HepG2 (cell line): ENCODE measurements around the gene LEMD2. TPM values are rescaled to one million over a fixed set of nuclear protein-coding genes. Genes with fewer than 3 reads are reported as not detected.
A peak's percentile ranks its signal among the peaks of the same experiment; 100 is the strongest.

ENCODE experiments used
- ATAC-seq: fragments of 200-7000 bp; cut with Tn5 transposase; 3 replicates; pipeline ENCODE4 v1.9.1; 2020; ENCODE audit warnings: mild to moderate bottlenecking, moderate library complexity
- BruUV-seq: library from RNA; stranded (reverse); fragments of 400-500 nt; replicated peaks from 2 replicates; lab custom pipeline; 2021; lab: Mats Ljungman, UMichigan
- CTCF ChIA-PET: fragments of 300-600 bp; formaldehyde crosslinking; extraction: SDS; loops from one replicate; lab custom pipeline; 2021; ENCODE audit warnings: low total read pairs, inconsistent platforms, low intra/inter-chr PET ratio; lab: Yijun Ruan, JAX
- POLR2A ChIA-PET: fragments of 350-600 bp; sonication (Branson Sonifier 250); formaldehyde crosslinking; loops from one replicate; lab custom pipeline; 2020; ENCODE audit warnings: antibody characterized with exemption, inconsistent platforms; lab: Yijun Ruan, JAX
- DNase-seq: peaks from one replicate; pipeline ENCODE4 v3.0.0-alpha.2; 2015; ENCODE audit warnings: low spot score
- FAIRE-seq: peaks from 3 replicates; lab custom pipeline; 2011; peaks lifted over from hg19 to GRCh38; lab: Jason Lieb, UNC
- H2AFZ ChIP-seq: one replicate; pipeline ENCODE4 v1.6.1; 2011; ENCODE audit warnings: low read length, inconsistent platforms
- H3K27ac ChIP-seq: fragments of 300-600 bp; 3 replicates; pipeline ENCODE4 v1.8.0; 2011; ENCODE audit warnings: mixed run types, mild to moderate bottlenecking, mixed read lengths, low read length, inconsistent platforms; ENCODE audit not compliant: insufficient read depth; ENCODE audit errors: extremely low read length
- H3K27me3 ChIP-seq, 2 experiments: fragments of 200-600 bp in 1 of 2; 2 replicates in 1 of 2; 3 replicates in 1 of 2; pipeline versions ENCODE4 v1.6.0 to v1.8.0; 2011; ENCODE audit warnings: low read length in 2 of 2, mild to moderate bottlenecking in 2 of 2, moderate library complexity in 2 of 2, inconsistent platforms in 1 of 2; ENCODE audit not compliant: insufficient read depth in 2 of 2, control insufficient read depth in 1 of 2
- H3K36me3 ChIP-seq, 2 experiments: fragments of 200-600 bp in 1 of 2; replicated peaks in 1 of 2; 2 replicates in 1 of 2; 3 replicates in 1 of 2; pipeline versions ENCODE4 v1.5.1 to v1.8.0; 2011; ENCODE audit warnings: low read length in 2 of 2, inconsistent platforms in 1 of 2; ENCODE audit not compliant: insufficient read depth in 2 of 2, control insufficient read depth in 1 of 2
- H3K4me1 ChIP-seq: 2 replicates; pipeline ENCODE4 v1.5.1; 2012; ENCODE audit warnings: low read length, inconsistent platforms; ENCODE audit not compliant: insufficient read depth
- H3K4me2 ChIP-seq: 2 replicates; pipeline ENCODE4 v1.6.0; 2011; ENCODE audit warnings: low read depth, low read length, inconsistent platforms
- H3K4me3 ChIP-seq, 3 experiments: fragments of 200-600 bp in 1 of 3; sonication (generic), shearing (Covaris generic) in 1 of 3; replicated peaks in 1 of 3; 2 replicates each; pipeline ENCODE4 v1.5.1; 2011 to 2016; ENCODE audit warnings: low read length in 3 of 3, inconsistent platforms in 2 of 3, low read depth in 2 of 3, mild to moderate bottlenecking in 2 of 3, control low read depth in 1 of 3, mixed read lengths in 1 of 3; ENCODE audit not compliant: insufficient read depth in 1 of 3
- H3K79me2 ChIP-seq: one replicate; pipeline ENCODE4 v1.6.1; 2011; ENCODE audit warnings: low read length, inconsistent platforms; ENCODE audit not compliant: insufficient read depth
- H3K9ac ChIP-seq: 2 replicates; pipeline ENCODE4 v1.6.0; 2011; ENCODE audit warnings: mild to moderate bottlenecking, low read depth, low read length, inconsistent platforms; ENCODE audit not compliant: insufficient read depth
- H3K9me3 ChIP-seq: 2 replicates; pipeline ENCODE4 v1.5.1; 2012; ENCODE audit warnings: mild to moderate bottlenecking, low read length
- H4K20me1 ChIP-seq: 2 replicates; pipeline ENCODE4 v1.6.0; 2011; ENCODE audit warnings: inconsistent platforms, mild to moderate bottlenecking, low read length, moderate library complexity; ENCODE audit not compliant: insufficient read depth
- HNF4A ChIP-seq: sonication (generic); formaldehyde crosslinking; IDR thresholded peaks from 2 replicates; pipeline ENCODE4 v1.4.0; 2020; ENCODE audit warnings: missing genetic modification reagents
- TFAP4 ChIP-seq: sonication (generic); IDR thresholded peaks from 2 replicates; pipeline ENCODE4 v1.6.1; 2016; ENCODE audit warnings: low read depth, borderline replicate concordance
- ZBTB33 ChIP-seq: sonication (generic); formaldehyde crosslinking; IDR thresholded peaks from 2 replicates; pipeline ENCODE4 v1.4.0; 2020; ENCODE audit warnings: missing genetic modification reagents
- ZIK1 ChIP-seq: sonication (generic); formaldehyde crosslinking; IDR thresholded peaks from 2 replicates; pipeline ENCODE4 v1.5.0; 2020; ENCODE audit warnings: mild to moderate bottlenecking, low read depth, missing genetic modification reagents, borderline replicate concordance
- WGBS: methylation state at CpG from one replicate; pipeline ENCODE4 v1.1.6; 2017; ENCODE audit warnings: low lambda C conversion rate; 5-methylcytosine and 5-hydroxymethylcytosine counted together
- in situ Hi-C: cut with HindIII; loops from 2 replicates; pipeline ENCODE4 v1.10.0; 2017; ENCODE audit warnings: low pct_unique_long_range_greater_than_20kb; ENCODE audit not compliant: extremely low pct_ligation_motif_present
- intact Hi-C: fragments of 100-400 bp; cut with micrococcal nuclease; formaldehyde crosslinking; loops from one replicate; pipeline ENCODE4 v1.10.0; 2022; ENCODE audit not compliant: unreplicated experiment
- polyA plus RNA-seq, 8 experiments: library from polyadenylated mRNA; depleted of rRNA in 3 of 8; stranded (reverse) in 7 of 8; unstranded in 1 of 8; fragments of >200 nt; fragmentation: Illumina TruSeq in 4 of 8; extraction: Trizol in 4 of 8; gene quantifications; 2 replicates each; pipeline versions ENCODE4 v1.2.1 to v1.2.3, GENCODE V29; 2011 to 2016; ENCODE audit warnings: low read depth in 4 of 8, missing spikeins in 1 of 8, mixed read lengths in 1 of 8; ENCODE audit not compliant: insufficient read depth in 1 of 8
- total RNA-seq, 5 experiments: library from RNA; depleted of rRNA; stranded (reverse); fragments of >200 nt; fragmentation: Illumina TruSeq; extraction: Trizol; gene quantifications; 2 replicates each; pipeline ENCODE4 v1.2.3, GENCODE V29; 2016; ENCODE audit warnings: low read depth in 1 of 5
- TF ChIP-seq, protein P1 (sequence below): sonication (generic); formaldehyde crosslinking; IDR thresholded peaks from 2 replicates; pipeline ENCODE4 v1.5.0; 2020; ENCODE audit warnings: mild to moderate bottlenecking, missing genetic modification reagents, borderline replicate concordance
- TF ChIP-seq, protein P2 (sequence below): sonication (generic); formaldehyde crosslinking; IDR thresholded peaks from 2 replicates; pipeline ENCODE4 v1.5.0; 2020; ENCODE audit warnings: mild to moderate bottlenecking, missing genetic modification reagents, moderate library complexity

The LEMD2 gene
- total and polyA plus RNA-seq, 2 of the 13 experiments (the other 11 are each of a cell fraction or from before 2014, with no cell fraction given) = 45.2 to 62.9 TPM

DNA sequence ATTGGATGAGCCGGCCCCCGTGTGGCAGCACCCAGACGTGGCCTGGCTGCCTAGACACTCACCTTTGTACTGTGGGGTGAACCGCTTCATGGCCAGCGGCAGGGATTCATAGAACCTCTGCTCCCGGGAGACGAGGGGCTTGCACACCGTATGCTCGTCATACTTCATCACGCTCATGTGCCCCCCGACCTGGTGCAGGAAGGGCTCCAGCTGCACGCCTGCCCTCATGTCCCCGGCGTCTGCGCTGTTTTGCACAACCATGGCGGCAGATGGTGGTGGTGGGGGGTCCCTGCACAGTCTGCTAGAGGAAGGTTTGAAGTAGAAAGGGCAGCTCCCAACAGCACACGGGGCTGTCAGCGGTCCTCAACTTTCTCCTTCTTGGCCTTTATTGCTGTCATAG lies 53.7 kb downstream of the LEMD2 start:
- no peak for DNase-seq
- POLR2A ChIA-PET = no interaction called here
- Histone ChIP-seq H3K27ac (no peak overlapping the region), H2AFZ (no peak overlapping the region), H4K20me1 (no peaks in the 10 kb centered on the region), H3K9me3 (no peaks in the 10 kb centered on the region), H3K4me2 (no peak overlapping the region), H3K79me2 (no peaks in the 10 kb centered on the region), H3K4me1 (peaks cover 25% of the 10 kb centered on the region), H3K9ac (no peak overlapping the region), H3K4me3 (no peak overlapping the region), H3K36me3 (no peaks in the 10 kb centered on the region), H3K27me3 (peaks cover 0 to 4% of the 10 kb centered on the region in 2 experiments; a peak in 2 of 5 replicates)
- intact Hi-C loops = no loop called here
- no peak for FAIRE-seq
- 68% methylated on average over 15 of the region's 18 CpGs for WGBS
- CTCF ChIA-PET = no interaction called here
- no TSS peak for BruUV-seq
- in situ Hi-C loops = no loop called here
- ATAC-seq = peak; percentile 36
- 0 out of 2 replicates have a peak, but pooled peaks have one; percentile 15 for TF ChIP-seq HNF4A (CRISPR knock-in tag)
- no peak for TF ChIP-seq TFAP4
- TF ChIP-seq, protein P1, sequence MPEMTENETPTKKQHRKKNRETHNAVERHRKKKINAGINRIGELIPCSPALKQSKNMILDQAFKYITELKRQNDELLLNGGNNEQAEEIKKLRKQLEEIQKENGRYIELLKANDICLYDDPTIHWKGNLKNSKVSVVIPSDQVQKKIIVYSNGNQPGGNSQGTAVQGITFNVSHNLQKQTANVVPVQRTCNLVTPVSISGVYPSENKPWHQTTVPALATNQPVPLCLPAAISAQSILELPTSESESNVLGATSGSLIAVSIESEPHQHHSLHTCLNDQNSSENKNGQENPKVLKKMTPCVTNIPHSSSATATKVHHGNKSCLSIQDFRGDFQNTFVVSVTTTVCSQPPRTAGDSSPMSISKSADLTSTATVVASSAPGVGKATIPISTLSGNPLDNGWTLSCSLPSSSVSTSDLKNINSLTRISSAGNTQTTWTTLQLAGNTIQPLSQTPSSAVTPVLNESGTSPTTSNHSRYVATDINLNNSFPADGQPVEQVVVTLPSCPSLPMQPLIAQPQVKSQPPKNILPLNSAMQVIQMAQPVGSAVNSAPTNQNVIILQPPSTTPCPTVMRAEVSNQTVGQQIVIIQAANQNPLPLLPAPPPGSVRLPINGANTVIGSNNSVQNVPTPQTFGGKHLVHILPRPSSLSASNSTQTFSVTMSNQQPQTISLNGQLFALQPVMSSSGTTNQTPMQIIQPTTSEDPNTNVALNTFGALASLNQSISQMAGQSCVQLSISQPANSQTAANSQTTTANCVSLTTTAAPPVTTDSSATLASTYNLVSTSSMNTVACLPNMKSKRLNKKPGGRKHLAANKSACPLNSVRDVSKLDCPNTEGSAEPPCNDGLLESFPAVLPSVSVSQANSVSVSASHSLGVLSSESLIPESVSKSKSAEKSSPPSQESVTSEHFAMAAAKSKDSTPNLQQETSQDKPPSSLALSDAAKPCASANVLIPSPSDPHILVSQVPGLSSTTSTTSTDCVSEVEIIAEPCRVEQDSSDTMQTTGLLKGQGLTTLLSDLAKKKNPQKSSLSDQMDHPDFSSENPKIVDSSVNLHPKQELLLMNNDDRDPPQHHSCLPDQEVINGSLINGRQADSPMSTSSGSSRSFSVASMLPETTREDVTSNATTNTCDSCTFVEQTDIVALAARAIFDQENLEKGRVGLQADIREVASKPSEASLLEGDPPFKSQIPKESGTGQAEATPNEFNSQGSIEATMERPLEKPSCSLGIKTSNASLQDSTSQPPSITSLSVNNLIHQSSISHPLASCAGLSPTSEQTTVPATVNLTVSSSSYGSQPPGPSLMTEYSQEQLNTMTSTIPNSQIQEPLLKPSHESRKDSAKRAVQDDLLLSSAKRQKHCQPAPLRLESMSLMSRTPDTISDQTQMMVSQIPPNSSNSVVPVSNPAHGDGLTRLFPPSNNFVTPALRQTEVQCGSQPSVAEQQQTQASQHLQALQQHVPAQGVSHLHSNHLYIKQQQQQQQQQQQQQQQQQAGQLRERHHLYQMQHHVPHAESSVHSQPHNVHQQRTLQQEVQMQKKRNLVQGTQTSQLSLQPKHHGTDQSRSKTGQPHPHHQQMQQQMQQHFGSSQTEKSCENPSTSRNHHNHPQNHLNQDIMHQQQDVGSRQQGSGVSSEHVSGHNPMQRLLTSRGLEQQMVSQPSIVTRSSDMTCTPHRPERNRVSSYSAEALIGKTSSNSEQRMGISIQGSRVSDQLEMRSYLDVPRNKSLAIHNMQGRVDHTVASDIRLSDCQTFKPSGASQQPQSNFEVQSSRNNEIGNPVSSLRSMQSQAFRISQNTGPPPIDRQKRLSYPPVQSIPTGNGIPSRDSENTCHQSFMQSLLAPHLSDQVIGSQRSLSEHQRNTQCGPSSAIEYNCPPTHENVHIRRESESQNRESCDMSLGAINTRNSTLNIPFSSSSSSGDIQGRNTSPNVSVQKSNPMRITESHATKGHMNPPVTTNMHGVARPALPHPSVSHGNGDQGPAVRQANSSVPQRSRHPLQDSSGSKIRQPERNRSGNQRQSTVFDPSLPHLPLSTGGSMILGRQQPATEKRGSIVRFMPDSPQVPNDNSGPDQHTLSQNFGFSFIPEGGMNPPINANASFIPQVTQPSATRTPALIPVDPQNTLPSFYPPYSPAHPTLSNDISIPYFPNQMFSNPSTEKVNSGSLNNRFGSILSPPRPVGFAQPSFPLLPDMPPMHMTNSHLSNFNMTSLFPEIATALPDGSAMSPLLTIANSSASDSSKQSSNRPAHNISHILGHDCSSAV (CRISPR knock-in tag) = no peak
- TF ChIP-seq ZBTB33 (CRISPR knock-in tag) = peak; percentile 34; the same call in 1 of the 2 replicates
- TF ChIP-seq, protein P2, sequence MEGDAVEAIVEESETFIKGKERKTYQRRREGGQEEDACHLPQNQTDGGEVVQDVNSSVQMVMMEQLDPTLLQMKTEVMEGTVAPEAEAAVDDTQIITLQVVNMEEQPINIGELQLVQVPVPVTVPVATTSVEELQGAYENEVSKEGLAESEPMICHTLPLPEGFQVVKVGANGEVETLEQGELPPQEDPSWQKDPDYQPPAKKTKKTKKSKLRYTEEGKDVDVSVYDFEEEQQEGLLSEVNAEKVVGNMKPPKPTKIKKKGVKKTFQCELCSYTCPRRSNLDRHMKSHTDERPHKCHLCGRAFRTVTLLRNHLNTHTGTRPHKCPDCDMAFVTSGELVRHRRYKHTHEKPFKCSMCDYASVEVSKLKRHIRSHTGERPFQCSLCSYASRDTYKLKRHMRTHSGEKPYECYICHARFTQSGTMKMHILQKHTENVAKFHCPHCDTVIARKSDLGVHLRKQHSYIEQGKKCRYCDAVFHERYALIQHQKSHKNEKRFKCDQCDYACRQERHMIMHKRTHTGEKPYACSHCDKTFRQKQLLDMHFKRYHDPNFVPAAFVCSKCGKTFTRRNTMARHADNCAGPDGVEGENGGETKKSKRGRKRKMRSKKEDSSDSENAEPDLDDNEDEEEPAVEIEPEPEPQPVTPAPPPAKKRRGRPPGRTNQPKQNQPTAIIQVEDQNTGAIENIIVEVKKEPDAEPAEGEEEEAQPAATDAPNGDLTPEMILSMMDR (CRISPR knock-in tag) = peak; percentile 25; the same call in 1 of the 2 replicates
- no peak for TF ChIP-seq ZIK1
